Hepatocyte (in vitro differentiated cells): Measurements from ENCODE around the gene IL16. TPM values are rescaled to one million over a fixed set of nuclear protein-coding genes. Genes with fewer than 3 reads are reported as not detected.

ENCODE experiments used
- DNase-seq: peaks from one replicate; pipeline ENCODE4 v3.0.0-alpha.2; 2016; ENCODE audit warnings: low spot score
- H2AFZ ChIP-seq: fragments of 200-600 bp; sonication (generic); 2 replicates; pipeline ENCODE4 v1.6.0; 2016; ENCODE audit warnings: antibody characterized with exemption, mild to moderate bottlenecking
- H3K27ac ChIP-seq: fragments of 200-600 bp; sonication (generic); 2 replicates; pipeline ENCODE4 v1.5.1; 2016; ENCODE audit warnings: mild to moderate bottlenecking
- H3K27me3 ChIP-seq: fragments of 200-600 bp; sonication (generic); 2 replicates; pipeline ENCODE4 v1.6.1; 2016
- H3K36me3 ChIP-seq: fragments of 200-600 bp; sonication (generic); replicated peaks from 2 replicates; pipeline ENCODE4 v1.5.1; 2016; ENCODE audit warnings: low read depth; ENCODE audit not compliant: insufficient read depth
- H3K4me1 ChIP-seq: fragments of 200-600 bp; sonication (generic); 2 replicates; pipeline ENCODE4 v1.5.1; 2016; ENCODE audit warnings: mild to moderate bottlenecking, moderate library complexity; ENCODE audit not compliant: insufficient read depth
- H3K4me2 ChIP-seq: fragments of 200-600 bp; sonication (generic); 2 replicates; pipeline ENCODE4 v1.6.0; 2016
- H3K4me3 ChIP-seq: fragments of 200-600 bp; sonication (generic); 2 replicates; pipeline ENCODE4 v1.5.1; 2016; ENCODE audit warnings: mild to moderate bottlenecking
- H3K79me2 ChIP-seq: fragments of 200-600 bp; sonication (generic); 2 replicates; pipeline ENCODE4 v1.6.0; 2017; ENCODE audit warnings: mild to moderate bottlenecking
- H3K9me2 ChIP-seq: fragments of 200-600 bp; sonication (generic); replicated peaks from 2 replicates; pipeline ENCODE4 v1.6.0; 2017; ENCODE audit warnings: mild to moderate bottlenecking; ENCODE audit not compliant: insufficient read depth
- H3K9me3 ChIP-seq: fragments of 200-600 bp; sonication (generic); 2 replicates; pipeline ENCODE4 v1.5.1; 2016; ENCODE audit warnings: low read depth, mild to moderate bottlenecking
- H4K20me1 ChIP-seq: fragments of 200-600 bp; sonication (generic); 2 replicates; pipeline ENCODE4 v1.6.0; 2016; ENCODE audit warnings: mild to moderate bottlenecking; ENCODE audit not compliant: insufficient read depth, poor library complexity, severe bottlenecking
- EZH2 ChIP-seq: fragments of 200-600 bp; sonication (generic); IDR thresholded peaks from 2 replicates; pipeline ENCODE4 v1.6.1; 2016; ENCODE audit warnings: antibody characterized with exemption, mild to moderate bottlenecking, borderline replicate concordance
- EZH2phosphoT487 ChIP-seq: fragments of 200-600 bp; sonication (generic); IDR thresholded peaks from one replicate; pipeline ENCODE4 v1.6.1; 2018; ENCODE audit warnings: antibody characterized with exemption, mild to moderate bottlenecking, low read depth, moderate library complexity; ENCODE audit not compliant: unreplicated experiment, severe bottlenecking
- WGBS: methylation state at CpG from one replicate; pipeline ENCODE4 v1.1.6; 2016; ENCODE audit warnings: low lambda C conversion rate; ENCODE audit errors: missing lambda C conversion rate; 5-methylcytosine and 5-hydroxymethylcytosine counted together
- polyA plus RNA-seq: library from polyadenylated mRNA; unstranded; fragments of >200 nt; fragmentation: Nextera tagmentation; extraction: Ambion mirVana; gene quantifications from 2 replicates; pipeline ENCODE4 v1.2.1, GENCODE V29; 2016
- total RNA-seq: library from RNA; depleted of rRNA; stranded (reverse); fragments of >200 nt; gene quantifications from 2 replicates; pipeline ENCODE4 v1.2.3, GENCODE V29; 2014
- TF ChIP-seq, protein P1 (sequence below): fragments of 200-600 bp; sonication (generic); IDR thresholded peaks from 2 replicates; pipeline ENCODE4 v1.5.1; 2016; ENCODE audit warnings: antibody characterized with exemption, mild to moderate bottlenecking; ENCODE audit not compliant: poor library complexity

IL16 gene
- total and polyA plus RNA-seq, 2 experiments from 2014 or later: 1.1 to 2.4 TPM

DNA sequence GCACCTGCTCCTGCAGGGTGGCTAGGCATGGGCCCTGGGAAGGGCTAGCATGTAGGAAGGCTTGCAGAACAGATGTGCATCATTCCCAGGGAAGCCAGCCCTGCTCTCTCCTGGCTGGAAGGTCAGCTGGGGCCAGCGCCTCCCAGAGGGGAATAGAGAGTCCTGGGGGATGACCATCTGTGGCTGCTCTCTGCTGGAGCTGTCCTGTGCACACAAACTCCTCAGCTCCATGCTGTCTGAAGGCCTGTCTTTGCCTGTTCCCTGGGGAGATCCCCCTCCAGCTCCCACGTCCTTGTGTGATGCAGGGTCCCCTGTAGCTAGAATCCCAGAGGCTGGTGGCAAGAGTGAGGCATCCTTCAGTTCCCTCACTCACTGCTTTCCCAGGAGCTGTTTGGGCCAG lies 19.3 kb downstream of the IL16 start:
- Histone ChIP-seq H3K4me3 (no peak overlapping the region), H3K9me3 (no peaks in the 10 kb centered on the region), H3K4me2 (no peak overlapping the region), H3K4me1 (no peaks in the 10 kb centered on the region), H3K9me2 (no peaks in the 10 kb centered on the region), H2AFZ (no peak overlapping the region), H3K27ac (no peak overlapping the region), H3K79me2 (no peaks in the 10 kb centered on the region), H3K27me3 (no peaks in the 10 kb centered on the region), H4K20me1 (no peaks in the 10 kb centered on the region), H3K36me3 (no peaks in the 10 kb centered on the region)
- DNase-seq: no peak
- TF ChIP-seq, protein P1, sequence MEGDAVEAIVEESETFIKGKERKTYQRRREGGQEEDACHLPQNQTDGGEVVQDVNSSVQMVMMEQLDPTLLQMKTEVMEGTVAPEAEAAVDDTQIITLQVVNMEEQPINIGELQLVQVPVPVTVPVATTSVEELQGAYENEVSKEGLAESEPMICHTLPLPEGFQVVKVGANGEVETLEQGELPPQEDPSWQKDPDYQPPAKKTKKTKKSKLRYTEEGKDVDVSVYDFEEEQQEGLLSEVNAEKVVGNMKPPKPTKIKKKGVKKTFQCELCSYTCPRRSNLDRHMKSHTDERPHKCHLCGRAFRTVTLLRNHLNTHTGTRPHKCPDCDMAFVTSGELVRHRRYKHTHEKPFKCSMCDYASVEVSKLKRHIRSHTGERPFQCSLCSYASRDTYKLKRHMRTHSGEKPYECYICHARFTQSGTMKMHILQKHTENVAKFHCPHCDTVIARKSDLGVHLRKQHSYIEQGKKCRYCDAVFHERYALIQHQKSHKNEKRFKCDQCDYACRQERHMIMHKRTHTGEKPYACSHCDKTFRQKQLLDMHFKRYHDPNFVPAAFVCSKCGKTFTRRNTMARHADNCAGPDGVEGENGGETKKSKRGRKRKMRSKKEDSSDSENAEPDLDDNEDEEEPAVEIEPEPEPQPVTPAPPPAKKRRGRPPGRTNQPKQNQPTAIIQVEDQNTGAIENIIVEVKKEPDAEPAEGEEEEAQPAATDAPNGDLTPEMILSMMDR: no peak
- TF ChIP-seq EZH2phosphoT487: no peak
- TF ChIP-seq EZH2: no peak
- WGBS: 89% methylated on average over 2 of the region's 2 CpGs

DNA sequence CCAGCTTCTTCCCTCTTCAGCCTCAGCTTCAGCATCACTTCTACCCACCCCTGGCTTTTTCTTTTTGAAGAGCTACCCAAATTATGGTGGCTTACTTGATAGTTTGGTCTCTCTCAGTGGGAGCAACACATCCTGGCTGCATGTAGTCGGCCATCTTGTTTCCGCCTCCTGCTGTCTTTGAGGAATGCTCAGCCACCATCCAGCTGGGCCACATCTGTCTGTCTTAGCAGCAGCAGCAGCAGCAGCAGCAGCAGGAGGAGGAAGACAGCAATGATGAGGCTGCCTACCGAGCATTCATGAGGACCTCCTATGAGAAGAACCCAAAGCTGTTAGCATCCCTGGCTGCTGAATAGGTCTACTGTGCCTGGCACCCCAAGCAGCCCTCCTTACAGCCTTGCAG lies 19.7 kb downstream of the IL16 start:
- WGBS: 87% methylated on average over 3 of the region's 3 CpGs

DNA sequence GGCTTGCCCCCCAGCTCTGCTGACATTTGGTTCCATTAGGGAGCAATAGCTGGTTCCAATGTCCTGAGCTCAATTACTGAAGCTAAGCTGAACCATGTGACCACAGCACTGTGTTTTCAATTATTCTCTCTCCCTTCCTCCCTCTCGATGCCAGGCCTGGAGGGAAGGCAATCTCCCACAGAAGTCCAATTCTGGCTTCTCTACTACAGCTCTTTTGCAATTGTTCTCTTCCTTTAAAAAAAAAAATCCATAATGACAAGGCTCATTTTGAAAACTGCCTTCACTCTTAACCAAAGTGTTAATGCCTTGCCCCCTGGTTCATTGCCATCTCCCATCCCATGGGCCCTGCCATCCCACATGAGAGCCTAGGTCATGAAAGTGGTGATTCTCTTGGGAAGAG lies 24.8 kb downstream of the IL16 start:
- Histone ChIP-seq H3K9me3 (no peaks in the 10 kb centered on the region), H2AFZ (no peak overlapping the region), H3K36me3 (no peaks in the 10 kb centered on the region), H3K4me2 (no peak overlapping the region), H3K4me1 (no peaks in the 10 kb centered on the region), H3K79me2 (no peaks in the 10 kb centered on the region), H4K20me1 (no peaks in the 10 kb centered on the region), H3K27me3 (no peaks in the 10 kb centered on the region), H3K4me3 (no peak overlapping the region), H3K9me2 (no peaks in the 10 kb centered on the region), H3K27ac (no peak overlapping the region)
- 60% methylated on average over 1 of the region's 1 CpG for WGBS
- TF ChIP-seq, protein P1: no peak
- TF ChIP-seq EZH2: no peak
- DNase-seq: no peak

More for the DNA sequence above, 19.7 kb downstream of the IL16 start:
- TF ChIP-seq, protein P1: no peak
- no peak for TF ChIP-seq EZH2phosphoT487
- no peak for TF ChIP-seq EZH2
- Histone ChIP-seq H3K27me3 (no peaks in the 10 kb centered on the region), H3K4me3 (no peak overlapping the region), H3K79me2 (no peaks in the 10 kb centered on the region), H3K4me2 (no peak overlapping the region), H2AFZ (no peak overlapping the region), H3K27ac (no peak overlapping the region), H3K9me3 (no peaks in the 10 kb centered on the region), H4K20me1 (no peaks in the 10 kb centered on the region), H3K36me3 (no peaks in the 10 kb centered on the region), H3K9me2 (no peaks in the 10 kb centered on the region), H3K4me1 (no peaks in the 10 kb centered on the region)
- DNase-seq: no peak

DNA sequence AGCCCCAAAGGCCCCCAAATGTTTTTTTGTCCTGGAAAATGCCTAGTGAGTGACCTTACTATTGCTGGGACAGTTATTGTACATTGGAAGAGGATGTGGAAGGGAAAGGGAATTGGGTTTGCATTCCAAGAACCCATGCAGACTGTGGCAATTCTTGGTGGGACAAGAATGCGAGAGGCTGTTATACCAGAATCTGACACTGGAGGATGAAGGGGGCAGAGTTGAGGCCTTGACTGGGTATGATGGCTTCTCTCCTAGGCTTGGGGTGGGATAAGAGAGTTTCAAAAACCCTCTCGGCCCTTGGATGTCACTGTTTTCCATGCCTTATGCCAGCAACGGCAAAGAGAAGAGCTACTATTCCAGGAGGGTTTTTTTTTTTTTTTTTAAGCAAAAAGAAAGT lies 25.3 kb downstream of the IL16 start:
- H2AFZ ChIP-seq: no peak overlapping the region
- no peak overlapping the region for H3K4me2 ChIP-seq
- H3K4me3 ChIP-seq: no peak overlapping the region
- no peaks in the 10 kb centered on the region for H3K9me2 ChIP-seq
- H3K4me1 ChIP-seq: no peaks in the 10 kb centered on the region
- TF ChIP-seq, protein P1: no peak
- TF ChIP-seq EZH2 (no peak), EZH2phosphoT487 (no peak)
- DNase-seq: no peak
- H3K27ac ChIP-seq: no peak overlapping the region
- H3K79me2 ChIP-seq: no peaks in the 10 kb centered on the region
- no peaks in the 10 kb centered on the region for H4K20me1 ChIP-seq
- H3K27me3 ChIP-seq: no peaks in the 10 kb centered on the region
- H3K9me3 ChIP-seq: no peaks in the 10 kb centered on the region
- H3K36me3 ChIP-seq: no peaks in the 10 kb centered on the region
- 89% methylated on average over 3 of the region's 3 CpGs for WGBS
